Endometrial microvascular endothelial cells (primary cell): ENCODE results near the gene RTN1. TPM values are rescaled to one million over a fixed set of nuclear protein-coding genes. Genes with fewer than 3 reads are reported as not detected.

Experiments used
- in situ Hi-C: cut with HindIII; loops from 2 replicates; pipeline ENCODE4 v1.10.0; 2017; ENCODE audit warnings: low sequenced_read_pairs, low pct_unique_long_range_greater_than_20kb; ENCODE audit errors: inconsistent ontology term
- total RNA-seq: library from RNA; depleted of rRNA; stranded (reverse); fragments of >200 nt; gene quantifications from one replicate; pipeline ENCODE4 v1.2.3, GENCODE V29; 2015; ENCODE audit errors: inconsistent ontology term

RTN1 gene
- total RNA-seq, 1 donor from 2014 or later: 14.0 TPM

GRCh38 chr14:59863806-59864525, 6.6 kb downstream of the RTN1 start:
- in situ Hi-C loops: no loop called here

DNA sequence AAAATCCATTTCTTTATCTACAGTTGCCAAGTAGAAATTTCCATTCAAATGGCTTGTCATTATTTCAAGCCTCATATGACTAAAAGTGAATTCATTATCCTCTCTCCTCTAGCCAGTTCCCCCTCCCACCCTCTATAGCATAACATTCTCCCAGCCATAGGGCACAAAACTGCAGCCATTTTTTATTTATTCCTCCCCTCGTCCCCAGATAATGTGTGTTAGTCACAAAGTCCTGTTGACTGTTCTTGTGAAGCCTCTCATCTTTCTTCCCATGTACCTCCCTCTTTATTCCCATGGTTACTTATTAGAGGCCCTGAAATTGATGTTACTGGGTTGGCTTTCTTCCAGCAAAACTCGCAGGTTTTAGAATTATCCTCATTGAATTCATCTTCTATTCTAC, 13.2 kb downstream of the RTN1 start:
- in situ Hi-C loops: no loop called here

DNA sequence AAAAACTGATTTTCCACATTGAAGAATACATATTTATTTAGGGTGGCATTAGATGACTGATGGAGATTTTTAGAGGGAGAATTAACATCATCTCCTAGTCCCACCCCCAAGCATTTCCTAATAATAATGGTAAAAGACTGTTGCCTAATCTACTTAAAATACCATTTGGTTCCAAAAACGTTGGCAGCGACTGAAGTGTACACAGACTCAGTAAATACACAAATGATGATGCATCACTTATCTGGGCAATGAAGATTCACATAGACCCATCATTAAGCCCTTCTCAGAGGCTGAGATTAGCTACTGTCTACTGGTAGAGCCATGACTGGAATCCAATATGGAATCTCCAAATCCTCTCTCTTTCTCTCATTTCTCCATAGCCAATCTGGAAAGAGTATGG, 18.2 kb downstream of the RTN1 start:
- in situ Hi-C loops: no loop called here

DNA sequence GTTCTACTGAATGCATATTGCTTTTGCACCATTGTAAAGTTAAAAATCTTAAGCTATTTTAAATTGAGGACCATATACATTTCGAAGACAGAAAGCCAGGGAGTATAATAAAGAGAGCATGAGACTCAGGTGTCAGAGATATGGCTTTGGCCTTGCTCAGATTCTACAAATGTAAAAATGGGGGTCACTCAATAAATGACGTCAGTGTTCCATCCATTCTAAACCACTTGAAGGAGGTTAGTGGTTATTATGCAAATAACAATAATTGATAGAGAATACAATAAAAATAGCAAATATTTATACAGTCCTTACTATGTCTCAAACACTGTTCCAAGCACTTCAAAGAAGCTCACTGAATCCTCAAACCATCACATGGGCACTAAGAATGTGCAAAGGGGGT, 20.1 kb downstream of the RTN1 start:
- in situ Hi-C loops: no loop called here

DNA sequence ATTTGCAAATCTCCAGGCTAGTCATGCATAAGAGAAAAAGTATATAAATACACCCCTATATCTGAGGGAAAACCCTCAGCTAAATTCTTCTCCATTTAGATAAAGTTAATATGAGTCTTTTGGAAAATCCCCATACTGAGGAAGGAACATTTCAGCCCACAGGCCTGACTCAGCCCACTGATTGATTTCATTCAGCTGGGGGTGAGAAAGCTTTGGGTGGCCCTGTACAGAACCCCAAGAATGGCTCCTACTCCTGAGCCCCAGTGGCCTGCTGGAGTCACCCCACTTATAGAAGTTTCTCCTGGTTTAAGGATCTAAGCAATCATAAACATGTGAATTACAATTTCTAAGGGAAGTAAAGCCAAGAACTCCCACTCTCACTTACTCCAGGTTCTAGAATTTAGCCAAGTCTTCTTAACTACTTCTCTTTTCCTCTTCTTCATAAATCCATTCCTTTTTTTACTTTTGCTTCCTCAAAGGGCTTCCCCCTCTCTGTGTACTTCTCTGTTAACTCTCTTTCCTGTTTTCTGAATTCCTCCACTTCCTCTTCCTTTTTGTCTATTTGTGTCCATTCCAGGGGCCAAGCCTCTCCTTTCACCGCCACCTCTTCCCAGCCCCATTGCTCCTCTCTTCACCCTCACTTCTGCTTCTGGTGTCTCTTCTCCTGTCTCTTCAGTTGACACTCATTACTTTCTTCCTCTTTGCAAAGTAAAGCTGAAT, 21.0 kb downstream of the RTN1 start:
- in situ Hi-C loops: no loop called here

GRCh38 chr14:59848671-59849070, 21.9 kb downstream of the RTN1 start:
- in situ Hi-C loops: no loop called here

DNA sequence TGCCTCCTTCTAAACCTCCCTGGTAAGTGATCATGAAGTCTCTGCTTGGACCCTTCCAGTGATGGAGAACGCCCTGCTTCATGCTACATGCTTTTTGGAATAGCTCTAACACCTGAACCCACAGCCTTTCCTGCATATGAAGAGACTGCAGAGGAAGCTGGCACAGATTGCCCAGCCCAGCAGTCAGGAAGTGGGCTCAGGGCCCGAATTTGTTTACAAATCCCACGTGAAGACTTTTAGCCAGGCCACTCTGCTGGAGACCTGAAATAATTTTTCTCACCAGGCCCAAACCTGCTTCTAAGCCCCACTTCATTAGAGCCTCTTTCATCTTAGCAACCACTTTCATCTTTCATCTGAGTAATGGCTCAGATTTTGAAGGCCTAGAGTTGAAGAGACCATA, 22.9 kb downstream of the RTN1 start:
- in situ Hi-C loops: no loop called here

- in situ Hi-C loops: no loop called here
Measured at GRCh38 chr14:59846595-59846994, 24.0 kb downstream of the RTN1 start.

DNA sequence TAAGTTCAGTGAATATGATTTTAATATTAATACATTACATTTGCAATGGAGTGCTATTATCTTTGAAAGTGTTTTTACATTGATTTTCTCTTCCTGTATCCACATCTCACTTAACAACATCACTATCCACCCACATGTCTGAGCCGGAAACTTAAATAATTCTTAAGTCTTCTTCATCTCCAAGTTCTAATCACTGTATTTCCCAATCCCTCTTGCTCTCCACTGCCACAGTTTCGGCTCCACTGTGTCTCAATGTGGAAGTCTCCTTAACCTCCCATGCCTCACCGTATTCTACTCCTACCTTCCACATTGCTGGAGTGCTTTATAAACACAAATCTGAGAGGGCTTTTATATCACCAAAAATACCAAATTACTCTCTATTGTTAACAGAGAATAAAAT, 25.3 kb downstream of the RTN1 start:
- in situ Hi-C loops: no loop called here

DNA sequence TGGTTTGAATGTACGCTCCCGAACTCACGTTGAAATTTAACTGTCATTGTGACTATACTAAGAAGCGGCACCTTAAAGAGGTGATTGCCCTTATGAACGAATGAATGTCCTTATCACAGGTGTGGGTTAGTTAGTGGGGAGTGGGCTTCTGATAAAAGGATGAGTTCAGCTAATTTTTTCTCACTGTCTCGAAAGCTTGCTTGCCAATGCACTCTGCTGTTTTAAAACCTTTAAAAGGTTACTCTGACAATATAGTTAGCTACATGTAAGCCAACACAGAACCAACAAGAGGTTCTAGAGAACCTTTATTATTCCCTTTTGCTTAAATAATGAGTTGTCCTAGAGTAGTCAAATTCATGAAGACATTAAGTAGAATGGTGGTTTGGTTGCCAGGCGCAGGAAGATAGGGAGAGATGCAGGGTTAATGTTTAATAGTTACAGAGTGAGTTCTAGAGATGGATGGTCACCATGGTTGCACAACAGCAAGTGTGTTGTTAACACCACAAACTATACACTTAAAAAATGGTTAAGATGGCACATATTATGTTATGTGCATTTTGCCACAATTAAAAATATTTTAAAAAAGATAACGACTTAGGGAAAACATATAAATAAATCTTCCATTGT, 26.3 kb downstream of the RTN1 start:
- in situ Hi-C loops: no loop called here

- in situ Hi-C loops: no loop called here
Measured at GRCh38 chr14:59836116-59836515, 34.5 kb downstream of the RTN1 start.

DNA sequence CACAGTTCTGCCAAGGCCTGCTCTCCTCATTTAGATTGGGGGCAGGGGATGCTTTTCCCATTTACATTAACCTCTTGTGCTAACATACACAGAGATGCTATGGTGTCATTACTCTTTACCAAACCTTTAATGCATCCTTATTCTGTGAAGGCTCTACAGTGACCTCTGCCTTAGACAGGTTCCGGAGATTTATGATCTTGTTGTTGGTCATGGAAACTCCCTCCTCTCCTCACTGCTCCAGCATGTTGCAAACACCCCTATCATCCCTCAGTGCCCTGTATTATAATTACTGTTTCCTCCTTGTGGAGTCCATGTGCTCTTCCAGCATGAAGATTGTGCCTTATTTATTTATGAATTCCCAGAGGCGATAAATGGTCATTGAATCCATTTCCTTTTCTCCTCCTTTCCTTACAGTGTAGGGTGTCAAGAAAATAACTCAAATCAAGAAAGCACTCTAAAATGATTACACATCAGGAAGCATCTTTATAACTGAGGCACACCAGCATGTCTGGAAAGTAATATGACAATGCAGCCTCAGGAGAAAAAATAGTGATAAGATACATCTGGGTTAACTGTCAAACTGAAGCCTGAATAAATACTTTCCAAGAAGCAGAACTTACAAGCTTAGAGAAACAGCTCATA, 37.8 kb downstream of the RTN1 start:
- in situ Hi-C loops: no loop called here

DNA sequence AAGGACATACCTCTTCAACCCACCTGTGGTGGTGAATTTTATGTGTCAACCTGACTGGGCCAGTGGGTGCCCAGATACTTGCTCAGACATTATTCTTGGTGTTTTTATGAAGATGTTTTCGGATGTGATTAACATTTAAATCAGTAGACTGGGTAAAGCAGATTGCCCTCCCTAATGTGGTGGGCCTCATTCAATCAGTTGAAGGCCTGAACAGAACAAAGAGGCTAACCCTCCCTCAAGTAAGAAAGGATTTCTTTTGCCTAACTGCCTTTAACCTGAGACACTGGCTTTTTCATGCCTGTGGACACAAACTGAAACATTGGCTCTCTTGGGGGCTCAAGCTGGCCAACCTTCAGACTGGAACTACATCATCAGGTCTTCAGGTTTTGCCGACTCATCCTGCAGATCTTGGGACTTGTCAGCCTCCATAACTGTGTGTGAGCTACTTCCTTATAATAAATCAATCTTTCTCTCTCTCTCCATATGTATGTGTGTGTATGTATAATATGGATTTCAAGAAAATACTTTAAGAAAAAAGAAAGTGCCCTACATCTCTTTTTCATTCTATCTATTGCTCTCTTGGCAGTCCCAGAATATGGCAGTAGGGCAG, 39.4 kb downstream of the RTN1 start:
- in situ Hi-C loops: no loop called here

GRCh38 chr14:59830338-59830734, 40.2 kb downstream of the RTN1 start:
- in situ Hi-C loops: no loop called here

- in situ Hi-C loops: no loop called here
Measured at GRCh38 chr14:59829469-59830337, 40.9 kb downstream of the RTN1 start.

DNA sequence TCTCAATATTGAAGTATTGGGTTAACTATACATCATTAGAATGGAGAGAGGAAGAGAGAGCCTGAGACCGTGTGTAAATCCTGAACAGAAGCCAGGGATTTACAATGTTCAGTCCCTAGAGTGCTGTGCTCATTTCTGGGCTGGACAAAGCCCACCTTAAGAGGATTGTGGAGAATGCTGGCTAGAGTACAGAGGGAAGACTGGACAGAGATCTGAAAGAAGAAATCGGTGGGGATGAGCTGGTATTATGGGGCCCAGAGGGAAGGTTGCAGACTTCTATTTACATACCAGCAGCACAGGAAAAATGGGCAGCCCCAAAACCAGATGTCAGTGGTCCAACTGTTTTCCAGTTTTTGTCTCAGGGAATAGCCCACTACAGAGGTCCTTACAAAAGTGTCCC, 42.3 kb downstream of the RTN1 start:
- in situ Hi-C loops: no loop called here

DNA sequence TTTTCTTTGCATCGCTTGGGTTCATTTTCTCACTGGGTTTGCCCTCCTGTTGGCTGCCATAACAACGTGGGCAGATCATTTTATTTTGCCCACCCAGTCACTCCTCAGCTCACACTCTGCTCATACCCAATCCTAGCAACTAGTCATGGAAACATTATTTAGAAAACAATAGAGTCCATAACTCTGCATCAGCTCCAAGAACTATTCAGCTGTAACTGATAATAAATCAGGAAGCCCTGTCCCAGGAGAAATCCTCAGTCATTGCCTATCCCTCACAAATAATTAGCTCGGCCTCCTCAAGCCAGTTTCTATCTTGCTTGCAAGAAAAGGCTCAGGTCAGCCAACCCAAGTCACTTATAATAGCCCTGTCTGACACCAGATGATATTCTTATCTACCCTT, 43.2 kb downstream of the RTN1 start:
- in situ Hi-C loops: no loop called here

GRCh38 chr14:59826150-59826549, 44.4 kb downstream of the RTN1 start:
- in situ Hi-C loops: no loop called here
